B cell (primary cell): ENCODE results near the gene SLC2A14. TPM values are rescaled to one million over a fixed set of nuclear protein-coding genes. Genes with fewer than 3 reads are reported as not detected.
"Not testable (repeated sequence)": the region's sequence is repeated elsewhere in the genome, so short reads cannot be mapped to it uniquely, and the experiment has no call there.

Source experiments
- ATAC-seq: fragments of 200-7000 bp; cut with Tn5 transposase; one replicate; pipeline ENCODE4 v1.10.0; 2021; ENCODE audit warnings: low read depth, mild to moderate bottlenecking, moderate number of reproducible peaks, moderate library complexity
- CTCF ChIA-PET: fragments of 350-600 bp; sonication (Branson Sonifier 250); formaldehyde crosslinking; loops from one replicate; lab custom pipeline; 2021; ENCODE audit warnings: antibody characterized with exemption, inconsistent platforms; lab: Charles Lee
- POLR2A ChIA-PET: fragments of 350-600 bp; sonication (Branson Sonifier 250); formaldehyde crosslinking; loops from one replicate; lab custom pipeline; 2021; ENCODE audit warnings: antibody characterized with exemption; lab: Charles Lee
- DNase-seq: peaks from one replicate; pipeline ENCODE4 v3.0.0; 2013
- H2AFZ ChIP-seq: 2 replicates; pipeline ENCODE4 v1.6.1; 2012; ENCODE audit warnings: mild to moderate bottlenecking, low read depth, low read length; ENCODE audit not compliant: insufficient read depth, poor library complexity, severe bottlenecking
- H3K27ac ChIP-seq, 2 donors: 1 replicate in 1 of 2; 2 replicates in 1 of 2; pipeline ENCODE4 v1.5.1; 2012 to 2013; ENCODE audit warnings: low read length in 2 of 2, mild to moderate bottlenecking in 2 of 2, moderate library complexity in 1 of 2
- H3K27me3 ChIP-seq, 4 experiments: fragments of 200-600 bp in 1 of 4; sonication (generic) in 1 of 4; replicated peaks in 1 of 4; 1 replicate in 2 of 4; 2 replicates in 2 of 4; pipeline versions ENCODE4 v1.6.1 to v1.7.0; 2013 to 2016; ENCODE audit warnings: low read length in 3 of 4, mild to moderate bottlenecking in 2 of 4, mixed read lengths in 1 of 4, moderate library complexity in 1 of 4; ENCODE audit not compliant: insufficient read depth in 4 of 4, control insufficient read depth in 3 of 4; ENCODE audit errors: control extremely low read depth in 1 of 4
- H3K36me3 ChIP-seq, 2 experiments: replicated peaks in 1 of 2; 1 replicate in 1 of 2; 2 replicates in 1 of 2; pipeline versions ENCODE4 v1.6.1 to v1.7.1; 2013; ENCODE audit warnings: low read length in 1 of 2; ENCODE audit not compliant: insufficient read depth in 2 of 2, control insufficient read depth in 1 of 2; ENCODE audit errors: control extremely low read depth in 1 of 2, extremely low read depth in 1 of 2
- H3K4me1 ChIP-seq, 2 donors: fragments of 200-600 bp in 1 of 2; sonication (generic) in 1 of 2; 1 replicate in 1 of 2; 2 replicates in 1 of 2; pipeline versions ENCODE4 v1.5.1 to v1.6.1; 2013 to 2017; ENCODE audit warnings: low read length in 2 of 2; ENCODE audit not compliant: control insufficient read depth in 2 of 2, insufficient read depth in 2 of 2
- H3K4me2 ChIP-seq: replicated peaks from 2 replicates; pipeline ENCODE3; 2012; ENCODE audit warnings: mild to moderate bottlenecking, low read depth, low read length; ENCODE audit not compliant: poor library complexity, severe bottlenecking
- H3K4me3 ChIP-seq, 5 experiments: fragments of 200-600 bp in 1 of 5; sonication (generic) in 1 of 5; 1 replicate in 3 of 5; 2 replicates in 2 of 5; pipeline versions ENCODE4 v1.5.1 to v1.7.0; 2011 to 2016; ENCODE audit warnings: low read length in 4 of 5, mild to moderate bottlenecking in 4 of 5, low read depth in 2 of 5, control low read depth in 1 of 5, moderate library complexity in 1 of 5; ENCODE audit not compliant: insufficient read depth in 1 of 5; ENCODE audit errors: control extremely low read depth in 1 of 5, extremely low read depth in 1 of 5
- H3K79me2 ChIP-seq: fragments of 200-600 bp; sonication (generic); one replicate; pipeline ENCODE4 v1.6.0; 2016; ENCODE audit warnings: low read length; ENCODE audit not compliant: control insufficient read depth, insufficient read depth
- H3K9ac ChIP-seq: fragments of 200-600 bp; sonication (generic); 2 replicates; pipeline ENCODE4 v1.6.1; 2017; ENCODE audit warnings: mild to moderate bottlenecking, low read length, moderate library complexity
- H3K9me3 ChIP-seq, 3 donors: one replicate each; pipeline versions ENCODE4 v1.6.1 to v1.7.1; 2013; ENCODE audit warnings: low read length in 2 of 3; ENCODE audit not compliant: control insufficient read depth in 2 of 3, insufficient read depth in 1 of 3; ENCODE audit errors: control extremely low read depth in 1 of 3
- H4K20me1 ChIP-seq: 2 replicates; pipeline ENCODE4 v1.6.0; 2012; ENCODE audit warnings: mild to moderate bottlenecking, low read length; ENCODE audit not compliant: insufficient read depth, control insufficient read depth, poor library complexity, severe bottlenecking
- H3K27ac Mint-ChIP-seq: one replicate; pipeline ENCODE4 v1.8.0; 2021; ENCODE audit warnings: mixed read lengths
- H3K27me3 Mint-ChIP-seq: one replicate; pipeline ENCODE4 v1.8.0; 2021; ENCODE audit warnings: mixed read lengths
- H3K4me1 Mint-ChIP-seq: one replicate; pipeline ENCODE4 v1.8.0; 2021; ENCODE audit warnings: mixed read lengths
- H3K4me3 Mint-ChIP-seq: one replicate; pipeline ENCODE4 v1.8.0; 2021; ENCODE audit warnings: mixed read lengths
- H3K9me3 Mint-ChIP-seq: one replicate; pipeline ENCODE4 v1.8.0; 2022; ENCODE audit warnings: mixed read lengths; ENCODE audit not compliant: insufficient read depth
- EZH2 ChIP-seq: IDR thresholded peaks from 2 replicates; pipeline ENCODE4 v1.6.1; 2012; ENCODE audit warnings: borderline replicate concordance, low read depth, mild to moderate bottlenecking, moderate library complexity, low read length; ENCODE audit not compliant: insufficient read depth, poor library complexity, severe bottlenecking
- WGBS: methylation state at CpG from one replicate; pipeline ENCODE4 v1.1.5; 2013; ENCODE audit warnings: missing lambda C conversion rate; ENCODE audit not compliant: insufficient coverage; 5-methylcytosine and 5-hydroxymethylcytosine counted together
- intact Hi-C: fragments of 100-400 bp; cut with micrococcal nuclease; formaldehyde crosslinking; loops from one replicate; pipeline ENCODE4 v1.10.0; 2022
- polyA plus RNA-seq: library from polyadenylated mRNA; depleted of rRNA; stranded (reverse); fragments of >200 nt; gene quantifications from 2 replicates; pipeline ENCODE4 v1.2.3, GENCODE V29; 2012
- total RNA-seq, 2 donors: library from RNA; stranded (reverse); fragments of 120-200 nt in 1 of 2; gene quantifications; 1 replicate in 1 of 2; 2 replicates in 1 of 2; pipeline versions ENCODE4 v1.2.3 to v1.2.4, GENCODE V29; 2013 to 2022
- TF ChIP-seq, protein P1 (sequence below): fragments of 200-600 bp; IDR thresholded peaks from one replicate; pipeline ENCODE4 v1.8.0; 2022; ENCODE audit warnings: antibody characterized with exemption, mild to moderate bottlenecking

SLC2A14 gene
- total and polyA plus RNA-seq, 2 donors (not counting 1 experiment from before 2014, with no cell fraction given), result 2.5 to 4.7 TPM

DNA sequence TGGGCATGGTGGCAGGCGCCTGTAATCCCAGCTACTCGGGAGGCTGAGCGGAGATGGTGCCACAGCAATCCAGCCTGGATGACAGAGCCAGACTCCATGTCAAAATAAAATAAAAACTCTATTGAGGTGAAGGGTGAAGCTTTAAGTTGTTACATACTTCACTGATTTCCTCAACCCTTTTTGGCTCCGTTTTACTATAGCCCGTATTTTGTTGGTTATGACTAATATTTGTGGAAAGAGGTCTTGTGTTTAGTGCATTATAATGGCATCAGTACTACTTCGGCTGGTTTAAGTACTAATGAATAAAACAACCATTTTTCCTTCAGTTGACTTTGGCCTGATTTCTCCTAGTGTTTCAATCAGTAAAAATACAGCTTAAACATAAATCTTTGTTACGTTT is 27.0 kb upstream of the SLC2A14 start:
- Histone ChIP-seq H3K79me2 (no peaks in the 10 kb centered on the region), H3K27ac (no peak overlapping the region), H3K4me1 (no peaks in the 10 kb centered on the region), H3K27me3 (no peaks in the 10 kb centered on the region), H3K4me3 (no peak overlapping the region), H4K20me1 (no peaks in the 10 kb centered on the region), H3K9ac (no peak overlapping the region), H3K36me3 (no peaks in the 10 kb centered on the region), H3K9me3 (no peaks in the 10 kb centered on the region), H3K4me2 (no peak overlapping the region), H2AFZ (no peak overlapping the region)
- TF ChIP-seq, protein P1, sequence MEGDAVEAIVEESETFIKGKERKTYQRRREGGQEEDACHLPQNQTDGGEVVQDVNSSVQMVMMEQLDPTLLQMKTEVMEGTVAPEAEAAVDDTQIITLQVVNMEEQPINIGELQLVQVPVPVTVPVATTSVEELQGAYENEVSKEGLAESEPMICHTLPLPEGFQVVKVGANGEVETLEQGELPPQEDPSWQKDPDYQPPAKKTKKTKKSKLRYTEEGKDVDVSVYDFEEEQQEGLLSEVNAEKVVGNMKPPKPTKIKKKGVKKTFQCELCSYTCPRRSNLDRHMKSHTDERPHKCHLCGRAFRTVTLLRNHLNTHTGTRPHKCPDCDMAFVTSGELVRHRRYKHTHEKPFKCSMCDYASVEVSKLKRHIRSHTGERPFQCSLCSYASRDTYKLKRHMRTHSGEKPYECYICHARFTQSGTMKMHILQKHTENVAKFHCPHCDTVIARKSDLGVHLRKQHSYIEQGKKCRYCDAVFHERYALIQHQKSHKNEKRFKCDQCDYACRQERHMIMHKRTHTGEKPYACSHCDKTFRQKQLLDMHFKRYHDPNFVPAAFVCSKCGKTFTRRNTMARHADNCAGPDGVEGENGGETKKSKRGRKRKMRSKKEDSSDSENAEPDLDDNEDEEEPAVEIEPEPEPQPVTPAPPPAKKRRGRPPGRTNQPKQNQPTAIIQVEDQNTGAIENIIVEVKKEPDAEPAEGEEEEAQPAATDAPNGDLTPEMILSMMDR, result no peak
- TF ChIP-seq EZH2, result no peak
- Mint-ChIP-seq H3K4me1 (no peaks in the 10 kb centered on the region), H3K27ac (no peak overlapping the region), H3K27me3 (no peaks in the 10 kb centered on the region), H3K9me3 (no peaks in the 10 kb centered on the region), H3K4me3 (no peak overlapping the region)
- no CpG with 5 or more reads among the region's 7 CpGs for WGBS
- intact Hi-C loops, result no loop called here
- ATAC-seq, result no peak
- no peak for DNase-seq
- ChIA-PET POLR2A (no interaction called here), CTCF (no interaction called here)

DNA sequence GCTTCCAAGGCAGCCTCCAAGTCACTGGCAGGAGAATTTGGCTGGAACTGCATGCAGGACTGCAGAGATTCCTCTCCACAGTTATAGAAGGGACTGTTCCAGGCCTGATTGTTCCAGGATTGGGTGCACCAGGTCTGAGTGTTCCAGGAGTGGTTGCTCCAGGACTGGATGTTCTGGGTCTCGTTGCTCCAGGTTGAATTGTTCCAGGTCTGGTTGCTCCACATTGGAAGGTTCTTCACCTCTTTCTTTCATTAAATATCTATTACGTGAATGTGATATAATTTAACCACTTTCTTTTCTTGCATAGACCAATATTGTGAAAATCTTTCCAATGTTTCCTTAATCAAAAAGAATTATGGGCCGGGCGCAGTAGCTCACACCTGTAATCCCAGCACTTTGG is 24.0 kb upstream of the SLC2A14 start:
- H3K9me3 Mint-ChIP-seq, H3K9ac ChIP-seq, H2AFZ ChIP-seq, CTCF ChIA-PET, H3K4me2 ChIP-seq, H3K79me2 ChIP-seq, H3K27me3 Mint-ChIP-seq, H3K27me3 ChIP-seq, H3K36me3 ChIP-seq, H3K4me3 ChIP-seq, H3K4me3 Mint-ChIP-seq, H3K4me1 Mint-ChIP-seq, DNase-seq, intact Hi-C loops, H3K4me1 ChIP-seq, H3K27ac Mint-ChIP-seq, ATAC-seq, H4K20me1 ChIP-seq, POLR2A ChIA-PET, H3K9me3 ChIP-seq, H3K27ac ChIP-seq: not testable (repeated sequence)
- WGBS, result 94% methylated on average over 2 of the region's 4 CpGs
